Neural progenitor cell (in vitro differentiated cells): Measurements from ENCODE around the gene CHD2.

Source experiments
- EZH2 ChIP-seq: fragments of 200-600 bp; sonication (generic); IDR thresholded peaks from 2 replicates; pipeline ENCODE4 v1.6.1; 2017; ENCODE audit warnings: antibody characterized with exemption, mild to moderate bottlenecking, moderate library complexity
- EZH2phosphoT487 ChIP-seq: fragments of 200-600 bp; sonication (generic); IDR thresholded peaks from 2 replicates; pipeline ENCODE4 v1.6.1; 2017; ENCODE audit warnings: antibody characterized with exemption
- TF ChIP-seq, protein P1 (sequence below): fragments of 200-600 bp; sonication (generic); IDR thresholded peaks from 2 replicates; pipeline ENCODE4 v1.5.1; 2017; ENCODE audit warnings: antibody characterized with exemption, mild to moderate bottlenecking

- TF ChIP-seq, protein P1, sequence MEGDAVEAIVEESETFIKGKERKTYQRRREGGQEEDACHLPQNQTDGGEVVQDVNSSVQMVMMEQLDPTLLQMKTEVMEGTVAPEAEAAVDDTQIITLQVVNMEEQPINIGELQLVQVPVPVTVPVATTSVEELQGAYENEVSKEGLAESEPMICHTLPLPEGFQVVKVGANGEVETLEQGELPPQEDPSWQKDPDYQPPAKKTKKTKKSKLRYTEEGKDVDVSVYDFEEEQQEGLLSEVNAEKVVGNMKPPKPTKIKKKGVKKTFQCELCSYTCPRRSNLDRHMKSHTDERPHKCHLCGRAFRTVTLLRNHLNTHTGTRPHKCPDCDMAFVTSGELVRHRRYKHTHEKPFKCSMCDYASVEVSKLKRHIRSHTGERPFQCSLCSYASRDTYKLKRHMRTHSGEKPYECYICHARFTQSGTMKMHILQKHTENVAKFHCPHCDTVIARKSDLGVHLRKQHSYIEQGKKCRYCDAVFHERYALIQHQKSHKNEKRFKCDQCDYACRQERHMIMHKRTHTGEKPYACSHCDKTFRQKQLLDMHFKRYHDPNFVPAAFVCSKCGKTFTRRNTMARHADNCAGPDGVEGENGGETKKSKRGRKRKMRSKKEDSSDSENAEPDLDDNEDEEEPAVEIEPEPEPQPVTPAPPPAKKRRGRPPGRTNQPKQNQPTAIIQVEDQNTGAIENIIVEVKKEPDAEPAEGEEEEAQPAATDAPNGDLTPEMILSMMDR: no peak
- TF ChIP-seq EZH2phosphoT487: no peak
- no peak for TF ChIP-seq EZH2
Observed at GRCh38 chr15:93047621-93048425, 147.7 kb downstream of the CHD2 start.
